SK-N-SH treated with all-trans-retinoic acid at 6 μM for 48 hours (cell line): ENCODE measurements around the gene POLR2M.

ENCODE experiments used
- CREB5 ChIP-seq: fragments of 250-450 bp; sonication (Bioruptor Pico); IDR thresholded peaks from 2 replicates; pipeline ENCODE4 v1.5.1; 2020; ENCODE audit warnings: low read depth, mild to moderate bottlenecking, moderate library complexity
- PATZ1 ChIP-seq: fragments of 250-450 bp; sonication (Bioruptor Pico); IDR thresholded peaks from 2 replicates; pipeline ENCODE4 v1.8.0; 2020; ENCODE audit warnings: mild to moderate bottlenecking, moderate library complexity, borderline replicate concordance
- RARB ChIP-seq: fragments of 250-450 bp; sonication (Bioruptor Pico); IDR thresholded peaks from 2 replicates; pipeline ENCODE4 v1.8.0; 2021; ENCODE audit warnings: mild to moderate bottlenecking, moderate library complexity
- ZFP3 ChIP-seq: fragments of 250-450 bp; sonication (Bioruptor Pico); IDR thresholded peaks from 2 replicates; pipeline ENCODE4 v1.5.0; 2020; ENCODE audit warnings: mild to moderate bottlenecking, moderate library complexity
- ZFP30 ChIP-seq: fragments of 450-650 bp; formaldehyde crosslinking; IDR thresholded peaks from 2 replicates; pipeline ENCODE4 v1.5.0; 2022; ENCODE audit warnings: mild to moderate bottlenecking, moderate library complexity

GRCh38 chr15:57684491-57685151, 21.9 kb upstream of the POLR2M start:
- TF ChIP-seq PATZ1 (no peak), RARB (CRISPR knock-in tag) (no peak), ZFP30 (CRISPR knock-in tag) (no peak), CREB5 (CRISPR knock-in tag) (no peak), ZFP3 (CRISPR knock-in tag) (no peak)
